ENCODE data around the gene SAMD9L. TPM values are rescaled to one million over a fixed set of nuclear protein-coding genes. Genes with fewer than 3 reads are reported as not detected.
"Not testable (repeated sequence)": the region's sequence is repeated elsewhere in the genome, so short reads cannot be mapped to it uniquely, and the experiment has no call there.

SAMD9L gene
- total RNA-seq, 4 donors from 2014 or later = 1.2 to 6.7 (median 3.4) TPM

GRCh38 chr7:93138576-93138975 is 9.6 kb downstream of the SAMD9L start:
- Histone ChIP-seq H3K36me3 (peaks cover 70% of the 10 kb centered on the region), H3K27ac (no peak overlapping the region), H3K4me3 (no peak overlapping the region), H3K27me3 (no peaks in the 10 kb centered on the region), H3K9me3 (peaks cover 10% of the 10 kb centered on the region), H3K4me1 (no peaks in the 10 kb centered on the region)
- 92% methylated on average over 4 of the region's 4 CpGs for whole genome bisulfite sequencing
- no peak for DNase-seq (ENCODE audit: low spot score in 2 of 2)
- TF ChIP-seq POLR2A (IDR thresholded peaks at IDR 0.05) (no peak), POLR2AphosphoS5 (IDR thresholded peaks at IDR 0.05) (no peak), EP300 (IDR thresholded peaks at IDR 0.05) (no peak)
- TF ChIP-seq, protein P1, sequence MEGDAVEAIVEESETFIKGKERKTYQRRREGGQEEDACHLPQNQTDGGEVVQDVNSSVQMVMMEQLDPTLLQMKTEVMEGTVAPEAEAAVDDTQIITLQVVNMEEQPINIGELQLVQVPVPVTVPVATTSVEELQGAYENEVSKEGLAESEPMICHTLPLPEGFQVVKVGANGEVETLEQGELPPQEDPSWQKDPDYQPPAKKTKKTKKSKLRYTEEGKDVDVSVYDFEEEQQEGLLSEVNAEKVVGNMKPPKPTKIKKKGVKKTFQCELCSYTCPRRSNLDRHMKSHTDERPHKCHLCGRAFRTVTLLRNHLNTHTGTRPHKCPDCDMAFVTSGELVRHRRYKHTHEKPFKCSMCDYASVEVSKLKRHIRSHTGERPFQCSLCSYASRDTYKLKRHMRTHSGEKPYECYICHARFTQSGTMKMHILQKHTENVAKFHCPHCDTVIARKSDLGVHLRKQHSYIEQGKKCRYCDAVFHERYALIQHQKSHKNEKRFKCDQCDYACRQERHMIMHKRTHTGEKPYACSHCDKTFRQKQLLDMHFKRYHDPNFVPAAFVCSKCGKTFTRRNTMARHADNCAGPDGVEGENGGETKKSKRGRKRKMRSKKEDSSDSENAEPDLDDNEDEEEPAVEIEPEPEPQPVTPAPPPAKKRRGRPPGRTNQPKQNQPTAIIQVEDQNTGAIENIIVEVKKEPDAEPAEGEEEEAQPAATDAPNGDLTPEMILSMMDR (IDR thresholded peaks at IDR 0.05) = no peak

GRCh38 chr7:93133005-93133404 is 15.2 kb downstream of the SAMD9L start:
- peaks cover 32% of the 10 kb centered on the region for H3K9me3 ChIP-seq
- 91% methylated on average over 1 of the region's 1 CpG for WGBS
- no peak for DNase-seq (ENCODE audit: low spot score in 2 of 2)

DNA sequence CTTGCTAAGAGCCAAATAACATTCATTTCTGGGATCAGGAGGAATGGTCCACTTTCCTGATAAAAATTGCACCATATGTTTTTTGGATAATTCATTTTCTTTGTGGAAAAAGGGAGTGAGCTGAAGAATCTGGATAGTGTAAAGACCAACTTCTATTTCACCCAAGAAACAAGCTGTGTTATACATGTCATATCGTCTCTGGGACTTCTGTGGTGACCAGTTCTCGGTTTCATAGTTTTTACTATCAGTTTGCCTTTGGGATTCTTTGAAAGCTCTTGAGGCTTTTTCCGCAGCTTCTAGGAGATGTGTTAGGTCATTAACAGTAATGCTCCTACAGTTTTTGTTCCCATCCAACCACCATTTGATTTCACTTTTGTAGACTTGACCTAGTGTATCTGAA is 16.0 kb downstream of the SAMD9L start:
- Histone ChIP-seq H3K9me3 (peaks cover 39% of the 10 kb centered on the region), H3K4me3 (no peak overlapping the region), H3K27ac (no peak overlapping the region), H3K36me3 (peaks cover 24% of the 10 kb centered on the region), H3K27me3 (no peaks in the 10 kb centered on the region), H3K4me1 (no peaks in the 10 kb centered on the region)
- WGBS = 95% methylated on average over 3 of the region's 3 CpGs
- no peak for DNase-seq (ENCODE audit: low spot score in 2 of 2)
- TF ChIP-seq EP300 (IDR thresholded peaks at IDR 0.05) = no peak
- no peak for TF ChIP-seq POLR2AphosphoS5 (IDR thresholded peaks at IDR 0.05)
- TF ChIP-seq POLR2A (IDR thresholded peaks at IDR 0.05) = no peak
- TF ChIP-seq, protein P1 (IDR thresholded peaks at IDR 0.05) = no peak

More at GRCh38 chr7:93133005-93133404, 15.2 kb downstream of the SAMD9L start:
- Histone ChIP-seq H3K27ac (no peak overlapping the region), H3K36me3 (peaks cover 27% of the 10 kb centered on the region), H3K4me1 (no peaks in the 10 kb centered on the region), H3K4me3 (no peak overlapping the region), H3K27me3 (no peaks in the 10 kb centered on the region)
- TF ChIP-seq, protein P1 (IDR thresholded peaks at IDR 0.05) = no peak
- TF ChIP-seq POLR2A (IDR thresholded peaks at IDR 0.05) (no peak), EP300 (IDR thresholded peaks at IDR 0.05) (no peak), POLR2AphosphoS5 (IDR thresholded peaks at IDR 0.05) (no peak)

- WGBS = 100% methylated on average over 1 of the region's 1 CpG
- H3K36me3 ChIP-seq; H3K4me1 ChIP-seq; H3K27me3 ChIP-seq; H3K4me3 ChIP-seq; DNase-seq (ENCODE audit: low spot score in 2 of 2); H3K27ac ChIP-seq: not testable (repeated sequence)
- H3K9me3 ChIP-seq = peaks cover 23% of the 10 kb centered on the region
These were observed 21.2 kb downstream of the SAMD9L start for GRCh38 chr7:93126954-93127353.

DNA sequence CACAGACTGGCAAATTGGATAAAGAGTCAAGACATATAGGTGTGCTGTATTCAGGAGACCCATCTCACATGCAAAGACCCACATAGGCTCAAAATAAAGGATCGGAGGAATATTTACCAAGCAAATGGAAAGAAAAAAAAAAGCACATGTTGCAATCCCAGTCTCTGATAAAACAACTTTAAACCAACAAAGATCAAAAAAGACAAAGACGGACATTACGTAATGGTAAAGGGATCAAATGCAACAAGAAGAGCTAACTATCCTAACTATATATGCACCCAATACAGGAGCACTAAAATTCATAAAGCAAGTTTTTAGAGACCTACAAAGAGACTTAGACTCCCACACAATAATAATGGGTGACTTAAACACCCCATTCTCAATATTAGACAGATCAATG is 24.7 kb downstream of the SAMD9L start:
- not testable (repeated sequence) for H3K36me3 ChIP-seq; H3K4me3 ChIP-seq; DNase-seq (ENCODE audit: low spot score in 2 of 2); H3K4me1 ChIP-seq; H3K27me3 ChIP-seq; H3K27ac ChIP-seq
- WGBS = 98% methylated on average over 3 of the region's 3 CpGs
- H3K9me3 ChIP-seq = peaks cover 19% of the 10 kb centered on the region

- Histone ChIP-seq H3K36me3 (no peaks in the 10 kb centered on the region), H3K9me3 (peaks cover 6% of the 10 kb centered on the region), H3K4me3 (no peak overlapping the region), H3K27ac (no peak overlapping the region), H3K27me3 (no peaks in the 10 kb centered on the region), H3K4me1 (peaks cover 15% of the 10 kb centered on the region)
- TF ChIP-seq, protein P1 (IDR thresholded peaks at IDR 0.05) = no peak
- TF ChIP-seq POLR2A (IDR thresholded peaks at IDR 0.05) (no peak), EP300 (IDR thresholded peaks at IDR 0.05) (no peak), POLR2AphosphoS5 (IDR thresholded peaks at IDR 0.05) (no peak)
- no peak for DNase-seq (ENCODE audit: low spot score in 2 of 2)
- WGBS = 95% methylated on average over 8 of the region's 12 CpGs
These were observed 27.3 kb downstream of the SAMD9L start for GRCh38 chr7:93120592-93121549.
